A549 (cell line): ENCODE measurements around the gene ANO6. TPM values are rescaled to one million over a fixed set of nuclear protein-coding genes. Genes with fewer than 3 reads are reported as not detected.

Source experiments
- ATAC-seq, 2 experiments: fragments of 200-7000 bp in 1 of 2; fragments of >200 bp in 1 of 2; cut with Nextera tagmentation in 1 of 2; cut with Tn5 transposase in 1 of 2; 3 replicates each; pipeline versions ENCODE4 v1.8.0 to v1.9.1; 2018 to 2020; ENCODE audit warnings: mild to moderate bottlenecking in 1 of 2, moderate library complexity in 1 of 2
- CTCF ChIA-PET: fragments of 300-600 bp; sonication (Branson Sonifier 250); formaldehyde crosslinking; extraction: SDS; loops from one replicate; lab custom pipeline; 2021; ENCODE audit warnings: antibody characterized with exemption, inconsistent platforms; lab: Yijun Ruan, JAX
- POLR2A ChIA-PET: fragments of 350-600 bp; formaldehyde crosslinking; extraction: SDS; loops from one replicate; lab custom pipeline; 2021; ENCODE audit warnings: antibody characterized with exemption, inconsistent platforms; lab: Yijun Ruan, JAX
- DNase-seq, 2 experiments: peaks; one replicate each; pipeline versions ENCODE4 v3.0.0 to v3.0.0-alpha.2; 2011 to 2016; ENCODE audit warnings: low read depth in 1 of 2, low spot score in 1 of 2
- FAIRE-seq: peaks from 2 replicates; lab custom pipeline; 2011; peaks lifted over from hg19 to GRCh38; lab: Jason Lieb, UNC
- H3K27ac ChIP-seq, 2 experiments: fragments of >200 bp; sonication (Bioruptor Twin); formaldehyde crosslinking; 3 replicates each; pipeline ENCODE4 v1.5.1; 2016 to 2017
- H3K4me1 ChIP-seq: fragments of >200 bp; sonication (Bioruptor Twin); formaldehyde crosslinking; 3 replicates; pipeline ENCODE4 v1.6.1; 2016
- H3K4me2 ChIP-seq: fragments of >200 bp; sonication (Bioruptor Twin); formaldehyde crosslinking; 3 replicates; pipeline ENCODE4 v1.6.1; 2016
- H3K4me3 ChIP-seq: fragments of >200 bp; sonication (Bioruptor Twin); formaldehyde crosslinking; 3 replicates; pipeline ENCODE4 v1.5.1; 2016
- H3K9me3 ChIP-seq: fragments of >200 bp; sonication (Bioruptor Twin); formaldehyde crosslinking; 3 replicates; pipeline ENCODE4 v1.6.1; 2016
- BCL3 ChIP-seq: fragments of >200 bp; sonication (Bioruptor Twin); formaldehyde crosslinking; IDR thresholded peaks from 3 replicates; pipeline ENCODE4 v1.6.1; 2016
- CBX2 ChIP-seq: fragments of 200-600 bp; sonication (generic); IDR thresholded peaks from 2 replicates; pipeline ENCODE4 v1.6.1; 2016; ENCODE audit warnings: low read depth, mild to moderate bottlenecking, borderline replicate concordance
- CEBPB ChIP-seq, 2 experiments: fragments of >200 bp in 1 of 2; sonication (Bioruptor Twin) in 1 of 2; formaldehyde crosslinking in 1 of 2; IDR thresholded peaks; 2 replicates each; pipeline ENCODE4 v1.6.1; 2012 to 2016
- CHD2 ChIP-seq: fragments of 150-350 bp; IDR thresholded peaks from 2 replicates; pipeline ENCODE4 v1.6.1; 2014; ENCODE audit warnings: low read length; ENCODE audit not compliant: partially characterized antibody
- CHD4 ChIP-seq: fragments of 200-600 bp; sonication (generic); IDR thresholded peaks from 2 replicates; pipeline ENCODE4 v1.6.1; 2016; ENCODE audit warnings: antibody characterized with exemption, mild to moderate bottlenecking, borderline replicate concordance
- CTCF ChIP-seq: fragments of >200 bp; sonication (Bioruptor Twin); formaldehyde crosslinking; IDR thresholded peaks from 3 replicates; pipeline ENCODE4 v1.5.1; 2016
- EHF ChIP-seq: fragments of 250-450 bp; sonication (Bioruptor Pico); IDR thresholded peaks from 2 replicates; pipeline ENCODE4 v1.5.0; 2020; ENCODE audit warnings: mild to moderate bottlenecking
- EHMT2 ChIP-seq: fragments of 200-600 bp; sonication (generic); IDR thresholded peaks from 2 replicates; pipeline ENCODE4 v1.6.1; 2016; ENCODE audit warnings: antibody characterized with exemption, low read depth, mild to moderate bottlenecking, moderate library complexity
- EP300 ChIP-seq, 2 experiments: fragments of >200 bp; sonication (Bioruptor Twin); formaldehyde crosslinking; IDR thresholded peaks; 2 replicates in 1 of 2; 3 replicates in 1 of 2; pipeline ENCODE4 v1.6.1; 2016 to 2017
- ESRRA ChIP-seq: fragments of 150-350 bp; IDR thresholded peaks from 2 replicates; pipeline ENCODE4 v1.6.1; 2014; ENCODE audit warnings: mild to moderate bottlenecking, low read length, borderline replicate concordance
- FOSB ChIP-seq: fragments of 250-450 bp; sonication (Bioruptor Pico); IDR thresholded peaks from 2 replicates; pipeline ENCODE4 v1.5.0; 2020; ENCODE audit warnings: mild to moderate bottlenecking, moderate library complexity
- HEYL ChIP-seq: fragments of 250-450 bp; sonication (Bioruptor Pico); IDR thresholded peaks from 2 replicates; pipeline ENCODE4 v1.8.0; 2021; ENCODE audit warnings: mild to moderate bottlenecking, moderate library complexity
- HOXA7 ChIP-seq: fragments of 250-450 bp; sonication (Bioruptor Pico); IDR thresholded peaks from 2 replicates; pipeline ENCODE4 v1.5.0; 2020; ENCODE audit warnings: mild to moderate bottlenecking, moderate library complexity
- HOXB5 ChIP-seq: fragments of 250-450 bp; sonication (Bioruptor Pico); IDR thresholded peaks from 2 replicates; pipeline ENCODE4 v1.5.0; 2020; ENCODE audit warnings: mild to moderate bottlenecking, moderate library complexity
- JUN ChIP-seq, 2 experiments: fragments of >200 bp; sonication (Bioruptor Twin); formaldehyde crosslinking; IDR thresholded peaks; 2 replicates in 1 of 2; 3 replicates in 1 of 2; pipeline ENCODE4 v1.6.1; 2016 to 2017
- MAFK ChIP-seq: fragments of 450-650 bp; IDR thresholded peaks from 2 replicates; pipeline ENCODE4 v1.6.1; 2014; ENCODE audit not compliant: partially characterized antibody
- MYC ChIP-seq: IDR thresholded peaks from 2 replicates; pipeline ENCODE4 v1.6.1; 2012; ENCODE audit warnings: mild to moderate bottlenecking, inconsistent platforms, low read length, improper control_type of control experiment, borderline replicate concordance
- RAD21 ChIP-seq, 2 experiments: fragments of >200 bp in 1 of 2; sonication (Bioruptor Twin) in 1 of 2; formaldehyde crosslinking in 1 of 2; IDR thresholded peaks in 1 of 2; conservative IDR thresholded peaks in 1 of 2; 2 replicates in 1 of 2; 3 replicates in 1 of 2; pipeline ENCODE4 v1.6.1; 2012 to 2018; ENCODE audit warnings: inconsistent platforms in 1 of 2
- RFX5 ChIP-seq: fragments of 450-650 bp; IDR thresholded peaks from 2 replicates; pipeline ENCODE4 v1.7.1; 2014; ENCODE audit warnings: antibody characterized with exemption, mild to moderate bottlenecking, moderate library complexity
- RNF2 ChIP-seq: fragments of 200-600 bp; sonication (generic); IDR thresholded peaks from 2 replicates; pipeline ENCODE4 v1.6.1; 2016; ENCODE audit warnings: low read depth, mild to moderate bottlenecking, antibody characterized with exemption, moderate library complexity, borderline replicate concordance
- SREBF2 ChIP-seq: fragments of 450-650 bp; IDR thresholded peaks from 2 replicates; pipeline ENCODE4 v1.6.1; 2014; ENCODE audit warnings: mild to moderate bottlenecking, moderate library complexity
- TFCP2L1 ChIP-seq: fragments of 250-450 bp; sonication (Bioruptor Pico); IDR thresholded peaks from 2 replicates; pipeline ENCODE4 v1.5.0; 2021; ENCODE audit warnings: mild to moderate bottlenecking
- ZC3H11A ChIP-seq: fragments of 450-650 bp; IDR thresholded peaks from 2 replicates; pipeline ENCODE4 v1.6.1; 2014; ENCODE audit warnings: antibody characterized with exemption, mild to moderate bottlenecking
- ZFP36 ChIP-seq: fragments of 450-650 bp; IDR thresholded peaks from 2 replicates; pipeline ENCODE4 v1.6.1; 2014; ENCODE audit warnings: borderline replicate concordance; ENCODE audit not compliant: partially characterized antibody
- ZNF302 ChIP-seq: fragments of 250-450 bp; sonication (Bioruptor Pico); IDR thresholded peaks from 2 replicates; pipeline ENCODE4 v1.9.0; 2021; ENCODE audit warnings: inconsistent platforms, mild to moderate bottlenecking, moderate library complexity
- WGBS: methylation state at CpG from one replicate; pipeline ENCODE4 v1.1.6; 2017; ENCODE audit errors: missing lambda C conversion rate; 5-methylcytosine and 5-hydroxymethylcytosine counted together
- polyA plus RNA-seq, 4 experiments: library from polyadenylated mRNA; depleted of rRNA in 3 of 4; stranded (reverse); fragments of >200 nt; fragmentation: RNase III in 1 of 4; extraction: RNeasy Plus Mini Kit Qiagen cat#74134 plus additional on column Dnase treatment in 1 of 4; gene quantifications; 2 replicates in 3 of 4; 3 replicates in 1 of 4; pipeline ENCODE4 v1.2.3, GENCODE V29; 2011 to 2017
- TF ChIP-seq, protein P1 (sequence below): IDR thresholded peaks from 2 replicates; pipeline ENCODE4 v1.6.1; 2012
- TF ChIP-seq, protein P2 (sequence below): fragments of 150-350 bp; IDR thresholded peaks from 2 replicates; pipeline ENCODE4 v1.6.1; 2014; ENCODE audit warnings: low read depth, mild to moderate bottlenecking, low read length
- TF ChIP-seq, protein P3 (sequence below): IDR thresholded peaks from 2 replicates; pipeline ENCODE4 v1.6.1; 2012

ANO6 gene
- polyA plus RNA-seq, 2 of the 4 experiments (the other 2 are of a cell fraction), result 41.7 to 80.0 TPM

DNA sequence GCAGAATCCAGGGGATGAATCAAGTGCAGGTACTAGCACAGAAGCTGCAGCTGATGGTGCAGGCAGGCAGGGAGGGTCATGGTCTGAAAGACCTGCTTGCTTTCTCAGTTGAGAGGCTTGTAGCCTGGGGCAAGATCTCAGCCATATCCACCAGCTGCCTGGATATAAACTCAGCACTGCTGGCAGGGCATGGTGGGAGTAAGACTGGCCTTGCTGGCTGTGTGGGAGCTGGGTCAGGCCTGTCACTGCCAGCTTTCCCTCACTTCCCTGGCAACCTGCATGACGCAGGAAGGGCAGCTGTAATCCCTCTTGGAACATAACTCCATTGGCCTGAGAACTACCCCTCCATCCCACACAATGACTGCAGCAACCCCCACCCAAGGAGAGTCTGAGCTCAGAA, 230.1 kb downstream of the ANO6 start:
- ATAC-seq (no peak), FAIRE-seq (no peak)
- peaks cover 17% of the 10 kb centered on the region; the same call in 2 of the 3 replicates for H3K9me3 ChIP-seq
- CTCF ChIA-PET, result interaction anchor here (0.9 kb wide), 1 partner anchor 24 kb away, joined by 5 read pairs; no protein-coding TSS in a partner anchor
- POLR2A ChIA-PET, result no interaction called here
- TF ChIP-seq MAFK, result no peak
- no peak for TF ChIP-seq HOXA7 (CRISPR knock-in tag)
- TF ChIP-seq, protein P1, sequence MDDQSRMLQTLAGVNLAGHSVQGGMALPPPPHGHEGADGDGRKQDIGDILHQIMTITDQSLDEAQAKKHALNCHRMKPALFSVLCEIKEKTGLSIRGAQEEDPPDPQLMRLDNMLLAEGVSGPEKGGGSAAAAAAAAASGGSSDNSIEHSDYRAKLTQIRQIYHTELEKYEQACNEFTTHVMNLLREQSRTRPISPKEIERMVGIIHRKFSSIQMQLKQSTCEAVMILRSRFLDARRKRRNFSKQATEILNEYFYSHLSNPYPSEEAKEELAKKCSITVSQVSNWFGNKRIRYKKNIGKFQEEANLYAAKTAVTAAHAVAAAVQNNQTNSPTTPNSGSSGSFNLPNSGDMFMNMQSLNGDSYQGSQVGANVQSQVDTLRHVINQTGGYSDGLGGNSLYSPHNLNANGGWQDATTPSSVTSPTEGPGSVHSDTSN, result no peak
- TF ChIP-seq EP300 (IDR thresholded peaks at IDR 0.05), result no peak
- TF ChIP-seq, protein P2, sequence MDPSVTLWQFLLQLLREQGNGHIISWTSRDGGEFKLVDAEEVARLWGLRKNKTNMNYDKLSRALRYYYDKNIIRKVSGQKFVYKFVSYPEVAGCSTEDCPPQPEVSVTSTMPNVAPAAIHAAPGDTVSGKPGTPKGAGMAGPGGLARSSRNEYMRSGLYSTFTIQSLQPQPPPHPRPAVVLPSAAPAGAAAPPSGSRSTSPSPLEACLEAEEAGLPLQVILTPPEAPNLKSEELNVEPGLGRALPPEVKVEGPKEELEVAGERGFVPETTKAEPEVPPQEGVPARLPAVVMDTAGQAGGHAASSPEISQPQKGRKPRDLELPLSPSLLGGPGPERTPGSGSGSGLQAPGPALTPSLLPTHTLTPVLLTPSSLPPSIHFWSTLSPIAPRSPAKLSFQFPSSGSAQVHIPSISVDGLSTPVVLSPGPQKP, result no peak
- TF ChIP-seq HEYL (CRISPR knock-in tag), result no peak
- no peak for TF ChIP-seq CBX2
- no peak for TF ChIP-seq RAD21 (conservative IDR thresholded peaks at IDR 0.05 in 1 of 2, IDR thresholded peaks at IDR 0.05 in 1 of 2)
- no peak for TF ChIP-seq RNF2
- no peak for TF ChIP-seq MYC
- TF ChIP-seq BCL3, result no peak
- no peak for TF ChIP-seq FOSB
- no peak for TF ChIP-seq EHMT2
- TF ChIP-seq CHD2, result no peak
- no peak for TF ChIP-seq EHF
- TF ChIP-seq TFCP2L1 (CRISPR knock-in tag), result no peak
- TF ChIP-seq, all 56 proteins: peak for 0
- H3K4me3 ChIP-seq, result no peak overlapping the region
- H3K27ac ChIP-seq, result no peak overlapping the region
- H3K4me1 ChIP-seq, result no peaks in the 10 kb centered on the region
- no peak overlapping the region for H3K4me2 ChIP-seq
- DNase-seq, result no peak
- WGBS, result 43% methylated on average over 1 of the region's 1 CpG

DNA sequence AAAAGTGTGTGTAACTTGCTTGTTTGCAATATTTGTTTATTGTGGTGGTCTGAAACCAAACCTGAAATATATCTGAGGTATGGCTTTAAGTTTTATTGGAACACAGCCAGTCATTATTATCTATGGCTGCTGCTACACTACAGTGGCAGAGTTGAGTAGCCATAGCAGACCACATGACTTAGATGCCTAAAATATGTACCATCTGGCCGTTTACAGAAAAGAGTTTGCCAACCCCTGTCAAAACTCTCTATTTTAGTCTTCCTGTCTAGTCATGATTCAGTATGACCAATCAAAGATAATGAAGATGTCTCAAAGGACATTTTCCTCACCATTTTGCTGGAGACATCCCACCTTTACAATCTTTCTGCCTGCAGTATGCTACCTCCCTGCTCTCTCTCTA, 242.3 kb downstream of the ANO6 start:
- Histone ChIP-seq H3K4me1 (no peaks in the 10 kb centered on the region), H3K4me3 (no peak overlapping the region), H3K27ac (no peak overlapping the region), H3K9me3 (no peaks in the 10 kb centered on the region)
- DNase-seq, result no peak
- WGBS, result 7% methylated on average over 1 of the region's 1 CpG
- ATAC-seq, result no peak
- TF ChIP-seq ZFP36 (no peak), ESRRA (no peak), CTCF (no peak), MAFK (no peak), ZC3H11A (no peak), HOXA7 (CRISPR knock-in tag) (no peak), CEBPB (IDR thresholded peaks at IDR 0.05) (no peak), RFX5 (no peak), FOSB (no peak), JUN (IDR thresholded peaks at IDR 0.05) (no peak), HOXB5 (CRISPR knock-in tag) (no peak), CHD4 (no peak), ZNF302 (CRISPR knock-in tag) (no peak), SREBF2 (no peak)
- TF ChIP-seq, protein P3, sequence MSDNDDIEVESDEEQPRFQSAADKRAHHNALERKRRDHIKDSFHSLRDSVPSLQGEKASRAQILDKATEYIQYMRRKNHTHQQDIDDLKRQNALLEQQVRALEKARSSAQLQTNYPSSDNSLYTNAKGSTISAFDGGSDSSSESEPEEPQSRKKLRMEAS, result no peak
- TF ChIP-seq, all 56 proteins: peak for 0
- FAIRE-seq, result no peak
- ChIA-PET POLR2A (no interaction called here), CTCF (no interaction called here)
- H3K4me2 ChIP-seq, result no peak overlapping the region
